PC-9 (cell line): ENCODE data around the gene MYBBP1A. TPM values are rescaled to one million over a fixed set of nuclear protein-coding genes. Genes with fewer than 3 reads are reported as not detected.
A peak's percentile ranks its signal among the peaks of the same experiment; 100 is the strongest.

Experiments
- BruUV-seq: library from RNA; stranded (reverse); fragments of 400-500 nt; replicated peaks from 2 replicates; lab custom pipeline; 2021; lab: Mats Ljungman, UMichigan
- CTCF ChIA-PET: fragments of 300-600 bp; sonication (Branson Sonifier 250); formaldehyde crosslinking; loops from one replicate; lab custom pipeline; 2022; ENCODE audit warnings: antibody characterized with exemption; lab: Charles Lee
- POLR2A ChIA-PET: fragments of 300-600 bp; sonication (Branson Sonifier 250); formaldehyde crosslinking; loops from one replicate; lab custom pipeline; 2022; ENCODE audit warnings: antibody characterized with exemption; ENCODE audit not compliant: unreplicated experiment; lab: Charles Lee
- DNase-seq, 2 experiments: peaks; one replicate each; pipeline versions ENCODE4 v3.0.0 to v3.0.0-alpha.2; 2015 to 2022; ENCODE audit warnings: mixed read lengths in 1 of 2
- H2AFZ ChIP-seq: fragments of 200-600 bp; sonication (generic); 2 replicates; pipeline ENCODE4 v1.8.1; 2017; ENCODE audit warnings: antibody characterized with exemption
- H3F3A ChIP-seq: fragments of 200-600 bp; sonication (generic); 2 replicates; pipeline ENCODE4 v1.8.1; 2017; ENCODE audit warnings: antibody characterized with exemption, mild to moderate bottlenecking, low read depth; ENCODE audit not compliant: insufficient read depth
- H3K27ac ChIP-seq: fragments of 200-600 bp; sonication (generic); 2 replicates; pipeline ENCODE4 v1.6.1; 2016; ENCODE audit warnings: mixed run types
- H3K27me3 ChIP-seq: fragments of 200-600 bp; sonication (generic); 2 replicates; pipeline ENCODE4 v1.6.1; 2016; ENCODE audit warnings: low read depth, mixed run types; ENCODE audit not compliant: insufficient read depth
- H3K36me3 ChIP-seq: fragments of 200-600 bp; sonication (generic); 2 replicates; pipeline ENCODE4 v1.6.1; 2016; ENCODE audit warnings: low read depth, mixed run types
- H3K4me1 ChIP-seq: fragments of 200-600 bp; sonication (generic); replicated peaks from 2 replicates; pipeline ENCODE4 v1.6.1; 2016; ENCODE audit warnings: mixed run types; ENCODE audit not compliant: insufficient read depth
- H3K4me2 ChIP-seq: fragments of 200-600 bp; sonication (generic); 2 replicates; pipeline ENCODE4 v1.6.1; 2017; ENCODE audit warnings: mixed run types
- H3K4me3 ChIP-seq: fragments of 200-600 bp; sonication (generic); 2 replicates; pipeline ENCODE4 v1.6.1; 2016; ENCODE audit warnings: mixed run types
- H3K79me2 ChIP-seq: fragments of 200-600 bp; sonication (generic); 2 replicates; pipeline ENCODE4 v1.6.1; 2017; ENCODE audit warnings: low read depth, mixed run types
- H3K9me2 ChIP-seq: fragments of 200-600 bp; sonication (generic); 2 replicates; pipeline ENCODE4 v1.8.1; 2017; ENCODE audit warnings: mild to moderate bottlenecking; ENCODE audit not compliant: insufficient read depth
- H3K9me3 ChIP-seq: fragments of 200-600 bp; sonication (generic); 2 replicates; pipeline ENCODE4 v1.8.1; 2016; ENCODE audit warnings: low read depth; ENCODE audit not compliant: insufficient read depth
- H4K20me1 ChIP-seq: fragments of 200-600 bp; sonication (generic); 2 replicates; pipeline ENCODE4 v1.8.1; 2017; ENCODE audit not compliant: insufficient read depth
- EZH2 ChIP-seq: fragments of 200-600 bp; sonication (generic); IDR thresholded peaks from 2 replicates; pipeline ENCODE4 v1.8.0; 2017; ENCODE audit warnings: antibody characterized with exemption, low read depth
- intact Hi-C: fragments of 100-400 bp; cut with micrococcal nuclease; formaldehyde crosslinking; loops from one replicate; pipeline ENCODE4 v1.10.0; 2022; ENCODE audit not compliant: unreplicated experiment
- total RNA-seq: library from RNA; stranded (reverse); gene quantifications from 2 replicates; pipeline ENCODE4 v1.2.3, GENCODE V29; 2021
- TF ChIP-seq, protein P1 (sequence below): fragments of 200-600 bp; sonication (generic); conservative IDR thresholded peaks from 2 replicates; pipeline ENCODE4 v1.6.1; 2017; ENCODE audit warnings: mixed run types, antibody characterized with exemption, mild to moderate bottlenecking, moderate library complexity

The MYBBP1A gene
- total RNA-seq, 1 experiment from 2014 or later, result 89.1 TPM

GRCh38 chr17:4539025-4539424, 16.2 kb downstream of the MYBBP1A start:
- Histone ChIP-seq H3K4me2 (no peak overlapping the region), H3K27me3 (no peaks in the 10 kb centered on the region), H3K27ac (no peak overlapping the region), H3K36me3 (peaks cover 22% of the 10 kb centered on the region; the same call in 1 of the 2 replicates), H3K4me3 (no peak overlapping the region), H2AFZ (no peak overlapping the region), H3K4me1 (peaks cover 3% of the 10 kb centered on the region; the same call in 1 of the 2 replicates), H3F3A (peaks cover 99% of the 10 kb centered on the region), H3K79me2 (no peaks in the 10 kb centered on the region), H3K9me2 (no peaks in the 10 kb centered on the region), H3K9me3 (no peaks in the 10 kb centered on the region), H4K20me1 (peaks cover 51% of the 10 kb centered on the region)
- DNase-seq, result peak in 1 of 2 experiments; percentile 45
- no peak for TF ChIP-seq EZH2
- TF ChIP-seq, protein P1, sequence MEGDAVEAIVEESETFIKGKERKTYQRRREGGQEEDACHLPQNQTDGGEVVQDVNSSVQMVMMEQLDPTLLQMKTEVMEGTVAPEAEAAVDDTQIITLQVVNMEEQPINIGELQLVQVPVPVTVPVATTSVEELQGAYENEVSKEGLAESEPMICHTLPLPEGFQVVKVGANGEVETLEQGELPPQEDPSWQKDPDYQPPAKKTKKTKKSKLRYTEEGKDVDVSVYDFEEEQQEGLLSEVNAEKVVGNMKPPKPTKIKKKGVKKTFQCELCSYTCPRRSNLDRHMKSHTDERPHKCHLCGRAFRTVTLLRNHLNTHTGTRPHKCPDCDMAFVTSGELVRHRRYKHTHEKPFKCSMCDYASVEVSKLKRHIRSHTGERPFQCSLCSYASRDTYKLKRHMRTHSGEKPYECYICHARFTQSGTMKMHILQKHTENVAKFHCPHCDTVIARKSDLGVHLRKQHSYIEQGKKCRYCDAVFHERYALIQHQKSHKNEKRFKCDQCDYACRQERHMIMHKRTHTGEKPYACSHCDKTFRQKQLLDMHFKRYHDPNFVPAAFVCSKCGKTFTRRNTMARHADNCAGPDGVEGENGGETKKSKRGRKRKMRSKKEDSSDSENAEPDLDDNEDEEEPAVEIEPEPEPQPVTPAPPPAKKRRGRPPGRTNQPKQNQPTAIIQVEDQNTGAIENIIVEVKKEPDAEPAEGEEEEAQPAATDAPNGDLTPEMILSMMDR, result no peak
- no TSS peak for BruUV-seq
- intact Hi-C loops, result no loop called here
- POLR2A ChIA-PET, result no interaction called here
- CTCF ChIA-PET, result interaction anchor here (0.6 kb wide), 1 partner anchor 323 kb away, joined by 8 read pairs; no protein-coding TSS in a partner anchor

DNA sequence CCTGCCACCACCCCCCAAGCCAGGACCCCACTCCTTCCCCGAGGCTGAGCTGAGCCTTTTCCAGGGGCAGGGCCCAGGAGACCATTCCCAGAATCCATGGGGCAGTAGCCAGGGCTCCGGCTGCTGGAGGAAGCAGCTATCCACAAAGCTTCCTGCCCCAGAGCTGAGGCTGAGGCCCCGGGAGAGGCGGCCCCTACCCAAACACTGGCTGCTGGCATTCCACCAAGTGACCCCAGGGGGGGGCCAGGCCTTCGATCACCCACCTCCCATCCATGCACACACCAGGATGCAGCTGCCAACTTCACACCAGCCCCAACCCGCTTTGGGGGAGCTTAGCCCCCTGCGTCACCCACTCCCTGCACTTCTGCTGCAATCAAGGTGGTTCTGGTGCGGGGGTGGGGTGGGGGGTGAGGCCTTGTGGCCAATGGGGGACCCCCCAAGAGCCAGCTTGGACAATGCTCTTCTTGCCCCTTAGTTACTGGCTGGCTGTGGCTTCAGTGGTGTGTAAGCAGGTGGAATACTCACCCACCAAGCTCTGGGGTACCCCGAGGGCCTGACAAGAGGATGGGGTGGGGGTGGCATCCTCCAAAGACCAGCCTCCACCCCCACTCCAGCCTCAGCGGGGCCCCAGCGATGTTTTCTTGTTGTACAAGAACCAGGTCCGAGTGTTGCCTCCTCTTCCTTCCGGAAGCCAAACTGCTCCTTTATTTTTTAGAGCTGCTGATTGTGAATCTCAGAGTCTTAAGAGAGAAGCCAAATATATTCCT, 16.8 kb downstream of the MYBBP1A start:
- Histone ChIP-seq H3K9me3 (no peaks in the 10 kb centered on the region), H3K27me3 (no peaks in the 10 kb centered on the region), H3K4me2 (no peak overlapping the region), H3K9me2 (no peaks in the 10 kb centered on the region), H3K36me3 (peaks cover 22% of the 10 kb centered on the region; the same call in 1 of the 2 replicates), H3K4me3 (no peak overlapping the region), H3K4me1 (peaks cover 9% of the 10 kb centered on the region; the same call in 1 of the 2 replicates), H3K79me2 (no peaks in the 10 kb centered on the region), H3F3A (peaks cover 99% of the 10 kb centered on the region), H4K20me1 (peaks cover 48% of the 10 kb centered on the region), H3K27ac (0 out of 2 replicates have a peak overlapping the region, but pooled peaks have one; percentile 31), H2AFZ (no peak overlapping the region)
- ChIA-PET CTCF (interaction anchor here (0.6 kb wide), 1 partner anchor 323 kb away, joined by 8 read pairs; no protein-coding TSS in a partner anchor), POLR2A (interaction anchor here (0.5 to 0.6 kb wide), 2 partner anchors 40 to 172 kb away, joined by 3 to 5 read pairs; partner anchors contain the start of genes ARRB2 and SPNS2)
- no TSS peak for BruUV-seq
- DNase-seq, result no peak
- TF ChIP-seq, protein P1, result no peak
- TF ChIP-seq EZH2, result no peak
- intact Hi-C loops, result no loop called here

- H3K4me1 ChIP-seq, result peaks cover 12% of the 10 kb centered on the region; the same call in 1 of the 2 replicates
- DNase-seq, result no peak
- no peak overlapping the region for H3K4me2 ChIP-seq
- no peaks in the 10 kb centered on the region for H3K9me2 ChIP-seq
- no peaks in the 10 kb centered on the region for H3K27me3 ChIP-seq
- peaks cover 18% of the 10 kb centered on the region; the same call in 1 of the 2 replicates for H3K36me3 ChIP-seq
- ChIA-PET POLR2A (interaction anchor here (0.5 to 0.6 kb wide), 3 partner anchors 24 to 173 kb away, joined by 3 to 13 read pairs (median 5); partner anchors contain the start of gene ARRB2), CTCF (no interaction called here)
- TF ChIP-seq EZH2, result no peak
- TF ChIP-seq, protein P1, result no peak
- peak overlapping the region; percentile 31; the same call in 1 of the 2 replicates for H3K27ac ChIP-seq
- peaks cover 96% of the 10 kb centered on the region for H3F3A ChIP-seq
- H2AFZ ChIP-seq, result no peak overlapping the region
- H4K20me1 ChIP-seq, result peaks cover 48% of the 10 kb centered on the region
- no peaks in the 10 kb centered on the region for H3K79me2 ChIP-seq
- intact Hi-C loops, result no loop called here
- BruUV-seq, result TSS peak; percentile 29
- H3K4me3 ChIP-seq, result no peak overlapping the region
- no peaks in the 10 kb centered on the region for H3K9me3 ChIP-seq
These were observed 17.5 kb downstream of the MYBBP1A start for GRCh38 chr17:4537451-4538235.
